Hepatocyte (in vitro differentiated cells): Measurements from ENCODE around the gene GGTA1. TPM values are rescaled to one million over a fixed set of nuclear protein-coding genes. Genes with fewer than 3 reads are reported as not detected.
"Not testable (repeated sequence)": the region's sequence is repeated elsewhere in the genome, so short reads cannot be mapped to it uniquely, and the experiment has no call there.

Source experiments
- DNase-seq: peaks from one replicate; pipeline ENCODE4 v3.0.0-alpha.2; 2016; ENCODE audit warnings: low spot score
- H2AFZ ChIP-seq: fragments of 200-600 bp; sonication (generic); 2 replicates; pipeline ENCODE4 v1.6.0; 2016; ENCODE audit warnings: antibody characterized with exemption, mild to moderate bottlenecking
- H3K27ac ChIP-seq: fragments of 200-600 bp; sonication (generic); 2 replicates; pipeline ENCODE4 v1.5.1; 2016; ENCODE audit warnings: mild to moderate bottlenecking
- H3K27me3 ChIP-seq: fragments of 200-600 bp; sonication (generic); 2 replicates; pipeline ENCODE4 v1.6.1; 2016
- H3K36me3 ChIP-seq: fragments of 200-600 bp; sonication (generic); replicated peaks from 2 replicates; pipeline ENCODE4 v1.5.1; 2016; ENCODE audit warnings: low read depth; ENCODE audit not compliant: insufficient read depth
- H3K4me1 ChIP-seq: fragments of 200-600 bp; sonication (generic); 2 replicates; pipeline ENCODE4 v1.5.1; 2016; ENCODE audit warnings: mild to moderate bottlenecking, moderate library complexity; ENCODE audit not compliant: insufficient read depth
- H3K4me2 ChIP-seq: fragments of 200-600 bp; sonication (generic); 2 replicates; pipeline ENCODE4 v1.6.0; 2016
- H3K4me3 ChIP-seq: fragments of 200-600 bp; sonication (generic); 2 replicates; pipeline ENCODE4 v1.5.1; 2016; ENCODE audit warnings: mild to moderate bottlenecking
- H3K79me2 ChIP-seq: fragments of 200-600 bp; sonication (generic); 2 replicates; pipeline ENCODE4 v1.6.0; 2017; ENCODE audit warnings: mild to moderate bottlenecking
- H3K9me2 ChIP-seq: fragments of 200-600 bp; sonication (generic); replicated peaks from 2 replicates; pipeline ENCODE4 v1.6.0; 2017; ENCODE audit warnings: mild to moderate bottlenecking; ENCODE audit not compliant: insufficient read depth
- H3K9me3 ChIP-seq: fragments of 200-600 bp; sonication (generic); 2 replicates; pipeline ENCODE4 v1.5.1; 2016; ENCODE audit warnings: low read depth, mild to moderate bottlenecking
- H4K20me1 ChIP-seq: fragments of 200-600 bp; sonication (generic); 2 replicates; pipeline ENCODE4 v1.6.0; 2016; ENCODE audit warnings: mild to moderate bottlenecking; ENCODE audit not compliant: insufficient read depth, poor library complexity, severe bottlenecking
- CTCF ChIP-seq: fragments of 200-600 bp; sonication (generic); IDR thresholded peaks from 2 replicates; pipeline ENCODE4 v1.5.1; 2016; ENCODE audit warnings: antibody characterized with exemption, mild to moderate bottlenecking; ENCODE audit not compliant: poor library complexity
- EZH2 ChIP-seq: fragments of 200-600 bp; sonication (generic); IDR thresholded peaks from 2 replicates; pipeline ENCODE4 v1.6.1; 2016; ENCODE audit warnings: antibody characterized with exemption, mild to moderate bottlenecking, borderline replicate concordance
- EZH2phosphoT487 ChIP-seq: fragments of 200-600 bp; sonication (generic); IDR thresholded peaks from one replicate; pipeline ENCODE4 v1.6.1; 2018; ENCODE audit warnings: antibody characterized with exemption, mild to moderate bottlenecking, low read depth, moderate library complexity; ENCODE audit not compliant: unreplicated experiment, severe bottlenecking
- WGBS: methylation state at CpG from one replicate; pipeline ENCODE4 v1.1.6; 2016; ENCODE audit warnings: low lambda C conversion rate; ENCODE audit errors: missing lambda C conversion rate; 5-methylcytosine and 5-hydroxymethylcytosine counted together
- polyA plus RNA-seq: library from polyadenylated mRNA; unstranded; fragments of >200 nt; fragmentation: Nextera tagmentation; extraction: Ambion mirVana; gene quantifications from 2 replicates; pipeline ENCODE4 v1.2.1, GENCODE V29; 2016
- total RNA-seq: library from RNA; depleted of rRNA; stranded (reverse); fragments of >200 nt; gene quantifications from 2 replicates; pipeline ENCODE4 v1.2.3, GENCODE V29; 2014

GGTA1 gene
- total and polyA plus RNA-seq, 2 experiments from 2014 or later: 0.07 to 0.77 TPM

DNA sequence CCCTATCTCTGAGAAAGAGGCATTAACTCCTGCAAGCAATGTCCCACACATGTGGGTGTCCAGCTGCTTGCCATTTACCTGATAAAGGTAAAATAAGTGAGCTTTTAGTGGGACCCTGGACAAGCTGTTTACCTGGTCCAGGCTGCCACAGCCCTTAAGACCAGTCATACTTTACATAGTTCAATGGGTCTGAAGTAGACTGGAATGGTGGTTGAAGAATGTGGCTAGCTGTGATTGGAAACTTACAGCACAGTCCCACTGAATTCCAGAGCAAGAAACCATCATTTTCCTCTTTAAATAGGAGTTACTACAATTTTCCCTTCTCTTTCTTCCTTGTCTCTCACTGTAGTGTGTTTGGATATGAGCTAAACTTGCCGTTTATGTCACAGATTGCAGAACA, 60.6 kb downstream of the GGTA1 start:
- Histone ChIP-seq H3K4me3 (no peak overlapping the region), H3K79me2 (no peaks in the 10 kb centered on the region), H3K4me2 (no peak overlapping the region), H3K36me3 (no peaks in the 10 kb centered on the region), H4K20me1 (no peaks in the 10 kb centered on the region), H3K27ac (peak overlapping the region; percentile 71), H3K27me3 (no peaks in the 10 kb centered on the region), H2AFZ (peak overlapping the region; percentile 5), H3K9me2 (no peaks in the 10 kb centered on the region), H3K4me1 (peaks cover 7% of the 10 kb centered on the region), H3K9me3 (no peaks in the 10 kb centered on the region)
- no peak for DNase-seq
- WGBS: 13% methylated on average over 1 of the region's 1 CpG
- TF ChIP-seq EZH2: no peak
- no peak for TF ChIP-seq EZH2phosphoT487
- no peak for TF ChIP-seq CTCF

GRCh38 chr9:121437891-121438290, 61.8 kb downstream of the GGTA1 start:
- H3K36me3 ChIP-seq: no peaks in the 10 kb centered on the region
- DNase-seq: no peak
- no peaks in the 10 kb centered on the region for H3K9me3 ChIP-seq
- no peaks in the 10 kb centered on the region for H3K27me3 ChIP-seq
- no peak overlapping the region for H3K4me2 ChIP-seq
- H3K4me3 ChIP-seq: no peak overlapping the region
- H3K27ac ChIP-seq: no peak overlapping the region
- peaks cover 7% of the 10 kb centered on the region for H3K4me1 ChIP-seq
- H2AFZ ChIP-seq: no peak overlapping the region
- H3K79me2 ChIP-seq: no peaks in the 10 kb centered on the region
- WGBS: 87% methylated on average over 3 of the region's 3 CpGs
- no peaks in the 10 kb centered on the region for H4K20me1 ChIP-seq
- TF ChIP-seq CTCF (no peak), EZH2phosphoT487 (no peak)
- H3K9me2 ChIP-seq: no peaks in the 10 kb centered on the region

GRCh38 chr9:121437046-121437445, 62.6 kb downstream of the GGTA1 start:
- not testable (repeated sequence) for H3K4me1 ChIP-seq, H2AFZ ChIP-seq, DNase-seq, H4K20me1 ChIP-seq, H3K27ac ChIP-seq, H3K9me2 ChIP-seq, H3K36me3 ChIP-seq, H3K27me3 ChIP-seq, H3K9me3 ChIP-seq, H3K4me2 ChIP-seq, H3K4me3 ChIP-seq, H3K79me2 ChIP-seq
- WGBS: 91% methylated on average over 3 of the region's 3 CpGs

DNA sequence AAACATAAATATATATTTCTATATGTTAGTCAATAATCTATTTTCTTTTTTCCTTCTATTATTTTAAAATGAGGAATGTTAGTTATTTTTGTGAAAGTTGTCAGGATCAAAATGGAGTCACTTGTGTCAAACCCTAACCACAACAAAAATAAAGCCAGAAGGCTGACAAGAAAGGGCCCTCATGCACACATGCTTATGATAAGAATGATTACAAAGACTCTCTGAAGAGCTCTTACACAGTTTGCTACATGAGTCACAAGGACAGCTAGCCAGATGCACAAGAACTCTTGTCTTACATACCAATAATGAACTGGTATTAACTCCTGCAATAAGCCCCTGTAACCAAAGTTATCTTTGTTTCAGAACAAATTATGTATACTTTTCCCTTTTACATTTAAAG, 64.7 kb downstream of the GGTA1 start:
- no peak for TF ChIP-seq EZH2phosphoT487
- no peak for TF ChIP-seq EZH2
- DNase-seq: no peak
- no peak overlapping the region for H3K4me3 ChIP-seq
- H3K79me2 ChIP-seq: no peaks in the 10 kb centered on the region
- H3K4me2 ChIP-seq: no peak overlapping the region
- H4K20me1 ChIP-seq: no peaks in the 10 kb centered on the region
- H3K27me3 ChIP-seq: no peaks in the 10 kb centered on the region
- H3K4me1 ChIP-seq: peaks cover 7% of the 10 kb centered on the region
- H3K27ac ChIP-seq: no peak overlapping the region
- H2AFZ ChIP-seq: no peak overlapping the region
- H3K9me3 ChIP-seq: no peaks in the 10 kb centered on the region
- no peaks in the 10 kb centered on the region for H3K36me3 ChIP-seq
- no peaks in the 10 kb centered on the region for H3K9me2 ChIP-seq

GRCh38 chr9:121427899-121428298, 71.7 kb downstream of the GGTA1 start:
- no peaks in the 10 kb centered on the region for H3K36me3 ChIP-seq
- TF ChIP-seq CTCF: no peak
- no peak for TF ChIP-seq EZH2phosphoT487
- TF ChIP-seq EZH2: no peak
- H2AFZ ChIP-seq: no peak overlapping the region
- H3K27ac ChIP-seq: no peak overlapping the region
- no peaks in the 10 kb centered on the region for H4K20me1 ChIP-seq
- no peaks in the 10 kb centered on the region for H3K9me3 ChIP-seq
- DNase-seq: no peak
- no peak overlapping the region for H3K4me2 ChIP-seq
- H3K79me2 ChIP-seq: no peaks in the 10 kb centered on the region
- no peaks in the 10 kb centered on the region for H3K27me3 ChIP-seq
- WGBS: 74% methylated on average over 1 of the region's 1 CpG
- no peaks in the 10 kb centered on the region for H3K4me1 ChIP-seq
- no peaks in the 10 kb centered on the region for H3K9me2 ChIP-seq
- H3K4me3 ChIP-seq: no peak overlapping the region
